Suppressor macrophage treated with lipopolysaccharide for 1 hour (primary cell): ENCODE results near the gene OXLD1.

ENCODE experiments used
- DNase-seq, 3 donors: peaks; one replicate each; pipeline ENCODE4 v3.0.0-alpha.2; 2020 to 2022

The OXLD1 gene

GRCh38 chr17:81682565-81683207 is 16.3 kb upstream of the OXLD1 start:
- peak in 2 of 3 donors; percentile 20 to 24 for DNase-seq

- no peak for DNase-seq
These were observed 15.3 kb upstream of the OXLD1 start for GRCh38 chr17:81681672-81682071.

GRCh38 chr17:81680150-81680549 is 13.7 kb upstream of the OXLD1 start:
- no peak for DNase-seq

GRCh38 chr17:81676906-81677305 is 10.5 kb upstream of the OXLD1 start:
- no peak for DNase-seq

GRCh38 chr17:81675515-81676221 is 9.3 kb upstream of the OXLD1 start:
- DNase-seq, result peak in 2 of 3 donors; percentile 17 to 27

GRCh38 chr17:81673561-81674258 is 7.3 kb upstream of the OXLD1 start:
- DNase-seq, result no peak

GRCh38 chr17:81672954-81673353 is 6.5 kb upstream of the OXLD1 start:
- DNase-seq, result no peak

- no peak for DNase-seq
These were observed 6.1 kb upstream of the OXLD1 start for GRCh38 chr17:81672504-81672903.

GRCh38 chr17:81667754-81668153 is 1.3 kb upstream of the OXLD1 start:
- DNase-seq, result peak in 1 of 3 donors; percentile 34

GRCh38 chr17:81666092-81666341 is 388 bp downstream of the OXLD1 start:
- DNase-seq, result peak; percentile 26 to 39 (median 31)

- peak in 2 of 3 donors; percentile 23 to 37 for DNase-seq
These were observed 957 bp downstream of the OXLD1 start for GRCh38 chr17:81665205-81666091.

GRCh38 chr17:81664051-81664470 is 2.3 kb downstream of the OXLD1 start:
- DNase-seq, result peak in 1 of 3 donors; percentile 13

- DNase-seq, result no peak
These were observed 4.4 kb downstream of the OXLD1 start for GRCh38 chr17:81662002-81662401.

GRCh38 chr17:81660441-81660840 is 6.0 kb downstream of the OXLD1 start:
- no peak for DNase-seq

- no peak for DNase-seq
These were observed 7.4 kb downstream of the OXLD1 start for GRCh38 chr17:81659038-81659437.

- DNase-seq, result no peak
These were observed 9.6 kb downstream of the OXLD1 start for GRCh38 chr17:81656835-81657234.

GRCh38 chr17:81656118-81656743 is 10.2 kb downstream of the OXLD1 start, which contains the start of gene PDE6G:
TSS of gene PDE6G (minus strand) at chr17:81656542. CDS start at chr17:81653305, 3,237 bp downstream.
- DNase-seq, result no peak

- peak; percentile 57 to 77 (median 61) for DNase-seq
These were observed 10.9 kb downstream of the OXLD1 start for GRCh38 chr17:81655378-81656117.

- DNase-seq, result no peak
These were observed 13.3 kb downstream of the OXLD1 start for GRCh38 chr17:81652906-81653771.

GRCh38 chr17:81651692-81652091 is 14.7 kb downstream of the OXLD1 start:
- DNase-seq, result no peak

GRCh38 chr17:81650951-81651350 is 15.5 kb downstream of the OXLD1 start:
- no peak for DNase-seq
